K562 (cell line): Measurements from ENCODE around the gene PHTF2. TPM values are rescaled to one million over a fixed set of nuclear protein-coding genes. Genes with fewer than 3 reads are reported as not detected.

ENCODE experiments used
- BDP1 ChIP-seq: IDR thresholded peaks from 3 replicates; pipeline ENCODE4 v1.6.1; 2011; ENCODE audit not compliant: insufficient read length, insufficient read depth
- EP300 ChIP-seq: IDR thresholded peaks from 2 replicates; pipeline ENCODE4 v1.6.1; 2012; ENCODE audit warnings: low read length, improper control_type of control experiment
- ETV5 ChIP-seq: sonication (generic); formaldehyde crosslinking; IDR thresholded peaks from 2 replicates; pipeline ENCODE4 v1.4.0; 2020; ENCODE audit warnings: low read depth, mild to moderate bottlenecking, missing genetic modification reagents
- HOXB6 ChIP-seq: fragments of 250-450 bp; sonication (Bioruptor Pico); IDR thresholded peaks from 2 replicates; pipeline ENCODE4 v1.5.1; 2022; ENCODE audit warnings: mild to moderate bottlenecking, borderline replicate concordance
- L3MBTL2 ChIP-seq: fragments of 450-650 bp; IDR thresholded peaks from 2 replicates; pipeline ENCODE4 v1.6.1; 2016; ENCODE audit warnings: mild to moderate bottlenecking, moderate library complexity
- MEF2D ChIP-seq: conservative IDR thresholded peaks from 2 replicates; pipeline ENCODE4 v1.6.1; 2016; ENCODE audit warnings: low read depth, missing genetic modification characterization, missing compliant biosample characterization
- MYBL2 ChIP-seq, 2 experiments: fragments of 450-650 bp in 1 of 2; sonication (generic) in 1 of 2; formaldehyde crosslinking in 1 of 2; IDR thresholded peaks; 2 replicates each; pipeline versions ENCODE4 v1.6.1 to v1.8.1; 2017 to 2022; ENCODE audit warnings: borderline replicate concordance in 1 of 2, inconsistent platforms in 1 of 2, low read depth in 1 of 2, mild to moderate bottlenecking in 1 of 2, missing genetic modification reagents in 1 of 2, moderate library complexity in 1 of 2
- NCOA2 ChIP-seq, 2 experiments: fragments of 450-650 bp; IDR thresholded peaks; 2 replicates each; pipeline ENCODE4 v1.6.1; 2018; ENCODE audit warnings: mild to moderate bottlenecking in 2 of 2, moderate library complexity in 1 of 2; ENCODE audit not compliant: partially characterized antibody in 2 of 2
- NFIX ChIP-seq: fragments of 250-450 bp; sonication (Bioruptor Pico); IDR thresholded peaks from 2 replicates; pipeline ENCODE4 v1.4.0; 2020; ENCODE audit warnings: low read depth, mild to moderate bottlenecking, moderate library complexity
- RBM25 ChIP-seq: fragments of 200-400 bp; formaldehyde crosslinking; IDR thresholded peaks from 2 replicates; pipeline ENCODE4 v1.6.1; 2018; ENCODE audit warnings: low read length, low read depth, moderate library complexity; ENCODE audit not compliant: severe bottlenecking
- SPI1 ChIP-seq: IDR thresholded peaks from 2 replicates; pipeline ENCODE4 v1.6.1; 2011; ENCODE audit warnings: low read depth, low read length, control low read depth, borderline replicate concordance
- SRSF7 ChIP-seq: fragments of 200-400 bp; formaldehyde crosslinking; optimal IDR thresholded peaks from 2 replicates; pipeline ENCODE3; 2017; ENCODE audit warnings: mild to moderate bottlenecking, low read depth, low read length
- SRSF9 ChIP-seq: fragments of 200-400 bp; formaldehyde crosslinking; IDR thresholded peaks from 2 replicates; pipeline ENCODE4 v1.6.1; 2017; ENCODE audit warnings: low read depth, low read length, borderline replicate concordance
- UBTF ChIP-seq, 2 experiments: IDR thresholded peaks; 2 replicates each; pipeline ENCODE4 v1.6.1; 2012; ENCODE audit warnings: improper control_type of control experiment in 2 of 2, low read depth in 2 of 2, low read length in 2 of 2, borderline replicate concordance in 1 of 2
- ZNF143 ChIP-seq: sonication (generic); formaldehyde crosslinking; IDR thresholded peaks from 2 replicates; pipeline ENCODE4 v1.9.0; 2022; ENCODE audit warnings: mild to moderate bottlenecking, missing genetic modification reagents
- ZNF551 ChIP-seq: fragments of 250-450 bp; sonication (Bioruptor Pico); IDR thresholded peaks from 2 replicates; pipeline ENCODE4 v1.5.0; 2021; ENCODE audit warnings: mild to moderate bottlenecking, moderate library complexity
- polyA plus RNA-seq, 8 experiments: library from polyadenylated mRNA; depleted of rRNA in 4 of 8; stranded (reverse) in 5 of 8; unstranded in 3 of 8; fragments of >200 nt; fragmentation: Nextera tagmentation in 2 of 8; fragmentation: Illumina TruSeq in 1 of 8; extraction: Ambion mirVana in 2 of 8; extraction: Trizol in 1 of 8; gene quantifications; 2 replicates each; pipeline versions ENCODE4 v1.2.1 to v1.2.3, GENCODE V29; 2011 to 2014; ENCODE audit warnings: inconsistent platforms in 1 of 8, missing spikeins in 1 of 8
- total RNA-seq, 7 experiments: library from RNA; depleted of rRNA in 6 of 7; stranded (reverse); fragments of >200 nt in 6 of 7; fragmentation: Illumina TruSeq in 2 of 7; extraction: Trizol in 2 of 7; gene quantifications; 2 replicates each; pipeline versions ENCODE4 v1.2.1 to v1.2.3, GENCODE V29; 2011 to 2021; ENCODE audit warnings: low replicate concordance in 1 of 7
- TF ChIP-seq, protein P1 (sequence below): fragments of 250-450 bp; sonication (Bioruptor Pico); IDR thresholded peaks from 2 replicates; pipeline ENCODE4 v1.5.0; 2020; ENCODE audit warnings: mild to moderate bottlenecking, borderline replicate concordance
- TF ChIP-seq, protein P2 (sequence below): sonication (generic); formaldehyde crosslinking; IDR thresholded peaks from 2 replicates; pipeline ENCODE4 v1.8.0; 2022; ENCODE audit warnings: missing genetic modification reagents, mild to moderate bottlenecking, borderline replicate concordance
- TF ChIP-seq, protein P3 (sequence below): fragments of 450-650 bp; IDR thresholded peaks from 2 replicates; pipeline ENCODE4 v1.6.1; 2016; ENCODE audit warnings: antibody characterized with exemption

PHTF2 gene
- total and polyA plus RNA-seq, 9 of the 15 experiments (the other 6 are each of a cell fraction or from before 2014, with no cell fraction given) = 17.9 to 43.6 (median 25.4) TPM

DNA sequence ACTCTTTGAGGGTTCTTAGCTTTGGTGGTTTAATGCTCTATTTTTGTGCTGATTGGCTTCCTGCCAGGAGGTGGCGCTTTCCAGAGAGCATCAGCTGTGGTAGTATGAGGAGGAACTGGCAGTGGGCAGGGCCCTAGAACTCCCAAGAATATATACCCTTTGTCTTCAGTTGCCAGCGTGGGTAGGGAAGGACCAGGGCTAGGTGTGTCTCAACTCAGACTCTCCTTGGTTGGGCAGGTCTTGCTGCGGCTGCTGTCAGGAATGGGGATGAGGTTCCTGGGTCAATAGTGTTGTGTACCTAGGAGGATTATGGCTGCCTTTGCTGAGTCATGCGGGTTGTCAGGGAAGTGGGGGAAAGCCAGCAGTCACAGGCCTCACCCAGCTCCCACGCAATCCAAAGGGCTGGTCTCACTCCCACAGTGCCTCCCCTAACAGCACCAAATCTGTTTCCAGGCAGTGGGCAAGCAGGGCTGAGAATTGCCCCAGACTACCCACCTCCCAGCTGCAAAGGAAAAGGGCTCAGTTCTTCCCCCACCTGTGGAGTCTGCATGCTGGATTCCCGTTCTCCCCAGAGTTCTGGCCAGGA, 191.5 kb downstream of the PHTF2 start (continued):
- TF ChIP-seq, protein P1, sequence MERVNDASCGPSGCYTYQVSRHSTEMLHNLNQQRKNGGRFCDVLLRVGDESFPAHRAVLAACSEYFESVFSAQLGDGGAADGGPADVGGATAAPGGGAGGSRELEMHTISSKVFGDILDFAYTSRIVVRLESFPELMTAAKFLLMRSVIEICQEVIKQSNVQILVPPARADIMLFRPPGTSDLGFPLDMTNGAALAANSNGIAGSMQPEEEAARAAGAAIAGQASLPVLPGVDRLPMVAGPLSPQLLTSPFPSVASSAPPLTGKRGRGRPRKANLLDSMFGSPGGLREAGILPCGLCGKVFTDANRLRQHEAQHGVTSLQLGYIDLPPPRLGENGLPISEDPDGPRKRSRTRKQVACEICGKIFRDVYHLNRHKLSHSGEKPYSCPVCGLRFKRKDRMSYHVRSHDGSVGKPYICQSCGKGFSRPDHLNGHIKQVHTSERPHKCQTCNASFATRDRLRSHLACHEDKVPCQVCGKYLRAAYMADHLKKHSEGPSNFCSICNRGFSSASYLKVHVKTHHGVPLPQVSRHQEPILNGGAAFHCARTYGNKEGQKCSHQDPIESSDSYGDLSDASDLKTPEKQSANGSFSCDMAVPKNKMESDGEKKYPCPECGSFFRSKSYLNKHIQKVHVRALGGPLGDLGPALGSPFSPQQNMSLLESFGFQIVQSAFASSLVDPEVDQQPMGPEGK (CRISPR knock-in tag) = peak; percentile 25; the same call in 1 of the 2 replicates
- TF ChIP-seq MYBL2 (IDR thresholded peaks at IDR 0.05; ENCODE audit: low read depth) = no peak
- TF ChIP-seq MYBL2 (CRISPR knock-in tag; IDR thresholded peaks at IDR 0.05; ENCODE audit: borderline replicate concordance) = no peak
- TF ChIP-seq BDP1 = no peak
- no peak for TF ChIP-seq UBTF (IDR thresholded peaks at IDR 0.05; ENCODE audit: borderline replicate concordance in 1 of 2, low read depth in 2 of 2, low read length in 2 of 2)
- TF ChIP-seq, protein P2, sequence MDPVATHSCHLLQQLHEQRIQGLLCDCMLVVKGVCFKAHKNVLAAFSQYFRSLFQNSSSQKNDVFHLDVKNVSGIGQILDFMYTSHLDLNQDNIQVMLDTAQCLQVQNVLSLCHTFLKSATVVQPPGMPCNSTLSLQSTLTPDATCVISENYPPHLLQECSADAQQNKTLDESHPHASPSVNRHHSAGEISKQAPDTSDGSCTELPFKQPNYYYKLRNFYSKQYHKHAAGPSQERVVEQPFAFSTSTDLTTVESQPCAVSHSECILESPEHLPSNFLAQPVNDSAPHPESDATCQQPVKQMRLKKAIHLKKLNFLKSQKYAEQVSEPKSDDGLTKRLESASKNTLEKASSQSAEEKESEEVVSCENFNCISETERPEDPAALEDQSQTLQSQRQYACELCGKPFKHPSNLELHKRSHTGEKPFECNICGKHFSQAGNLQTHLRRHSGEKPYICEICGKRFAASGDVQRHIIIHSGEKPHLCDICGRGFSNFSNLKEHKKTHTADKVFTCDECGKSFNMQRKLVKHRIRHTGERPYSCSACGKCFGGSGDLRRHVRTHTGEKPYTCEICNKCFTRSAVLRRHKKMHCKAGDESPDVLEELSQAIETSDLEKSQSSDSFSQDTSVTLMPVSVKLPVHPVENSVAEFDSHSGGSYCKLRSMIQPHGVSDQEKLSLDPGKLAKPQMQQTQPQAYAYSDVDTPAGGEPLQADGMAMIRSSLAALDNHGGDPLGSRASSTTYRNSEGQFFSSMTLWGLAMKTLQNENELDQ = no peak
- no peak for TF ChIP-seq HOXB6 (CRISPR knock-in tag)
- peak; percentile 40 for TF ChIP-seq EP300
- TF ChIP-seq SPI1 = peak; percentile 45; the same call in 1 of the 2 replicates
- TF ChIP-seq ZNF551 (CRISPR knock-in tag) = no peak
- peak; percentile 78; the same call in 1 of the 2 replicates for TF ChIP-seq MEF2D (tag)
- no peak for TF ChIP-seq SRSF9
- TF ChIP-seq RBM25 = no peak
- TF ChIP-seq ETV5 (CRISPR knock-in tag) = peak; percentile 30; the same call in 1 of the 2 replicates
- TF ChIP-seq, protein P3, sequence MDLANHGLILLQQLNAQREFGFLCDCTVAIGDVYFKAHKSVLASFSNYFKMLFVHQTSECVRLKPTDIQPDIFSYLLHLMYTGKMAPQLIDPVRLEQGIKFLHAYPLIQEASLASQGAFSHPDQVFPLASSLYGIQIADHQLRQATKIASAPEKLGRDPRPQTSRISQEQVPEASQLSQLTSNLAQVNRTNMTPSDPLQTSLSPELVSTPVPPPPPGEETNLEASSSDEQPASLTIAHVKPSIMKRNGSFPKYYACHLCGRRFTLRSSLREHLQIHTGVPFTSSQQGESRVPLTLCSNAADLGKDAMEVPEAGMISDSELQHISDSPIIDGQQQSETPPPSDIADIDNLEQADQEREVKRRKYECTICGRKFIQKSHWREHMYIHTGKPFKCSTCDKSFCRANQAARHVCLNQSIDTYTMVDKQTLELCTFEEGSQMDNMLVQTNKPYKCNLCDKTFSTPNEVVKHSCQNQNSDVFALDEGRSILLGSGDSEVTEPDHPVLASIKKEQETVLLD = no peak
- peak in 1 of 2 experiments; percentile 26 for TF ChIP-seq NCOA2 (IDR thresholded peaks at IDR 0.05; ENCODE audit: partially characterized antibody in 2 of 2)
- TF ChIP-seq NFIX (CRISPR knock-in tag) = peak; percentile 51; the same call in 1 of the 2 replicates
- TF ChIP-seq ZNF143 (CRISPR knock-in tag) = no peak
- TF ChIP-seq SRSF7 = no peak
- TF ChIP-seq L3MBTL2 = peak; percentile 55; the same call in 1 of the 2 replicates
